GM18517 (cell line): Measurements from ENCODE around the gene KRT81.
"Not testable (repeated sequence)": the region's sequence is repeated elsewhere in the genome, so short reads cannot be mapped to it uniquely, and the experiment has no call there.

Source experiments
- ATAC-seq: cut with Tn5 transposase; IDR thresholded peaks from one replicate; pipeline ENCODE4 v1.9.1; 2021; ENCODE audit warnings: mild to moderate bottlenecking, moderate library complexity; ENCODE audit not compliant: unreplicated experiment

Gene KRT81

GRCh38 chr12:52256584-52256935 is 34.8 kb downstream of the KRT81 start:
- ATAC-seq = no peak

GRCh38 chr12:52255926-52256583 is 35.3 kb downstream of the KRT81 start:
- ATAC-seq = no peak

GRCh38 chr12:52254965-52255751 is 36.2 kb downstream of the KRT81 start:
- ATAC-seq = no peak

GRCh38 chr12:52254180-52254964 is 37.0 kb downstream of the KRT81 start:
- ATAC-seq = no peak

- no peak for ATAC-seq
Measured at GRCh38 chr12:52253391-52254179, 37.7 kb downstream of the KRT81 start.

DNA sequence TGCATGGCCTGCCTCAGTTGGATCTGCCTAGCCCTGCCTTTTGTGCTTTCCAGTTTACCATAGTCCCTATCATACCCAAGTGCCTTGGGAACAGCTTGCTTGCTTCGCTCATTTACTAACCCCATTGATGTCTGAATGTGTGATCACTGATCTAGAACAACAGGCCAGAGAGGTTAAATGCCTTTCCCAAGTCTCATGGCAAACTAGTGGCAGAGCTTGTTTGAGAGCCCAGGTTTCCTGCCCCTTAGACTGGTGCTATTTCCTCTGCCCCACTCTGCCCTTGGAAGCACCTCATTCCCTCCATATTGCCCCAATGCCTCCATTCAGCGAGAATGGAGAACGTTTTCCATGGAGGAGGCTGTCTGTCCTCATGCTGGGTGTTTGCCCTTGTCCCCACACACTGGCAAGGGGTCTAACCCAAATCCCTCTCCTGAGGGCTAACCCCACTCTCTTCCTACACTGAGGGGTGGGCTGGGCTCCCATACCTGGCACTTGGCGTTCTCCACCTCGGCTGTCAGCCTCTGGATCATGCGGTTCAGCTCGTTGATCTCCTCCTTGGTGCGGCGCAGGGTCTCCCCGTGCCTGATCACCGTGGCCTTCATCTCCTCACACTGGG is 38.5 kb downstream of the KRT81 start:
- no peak for ATAC-seq

GRCh38 chr12:52252175-52252615 is 39.1 kb downstream of the KRT81 start:
- ATAC-seq = not testable (repeated sequence)

DNA sequence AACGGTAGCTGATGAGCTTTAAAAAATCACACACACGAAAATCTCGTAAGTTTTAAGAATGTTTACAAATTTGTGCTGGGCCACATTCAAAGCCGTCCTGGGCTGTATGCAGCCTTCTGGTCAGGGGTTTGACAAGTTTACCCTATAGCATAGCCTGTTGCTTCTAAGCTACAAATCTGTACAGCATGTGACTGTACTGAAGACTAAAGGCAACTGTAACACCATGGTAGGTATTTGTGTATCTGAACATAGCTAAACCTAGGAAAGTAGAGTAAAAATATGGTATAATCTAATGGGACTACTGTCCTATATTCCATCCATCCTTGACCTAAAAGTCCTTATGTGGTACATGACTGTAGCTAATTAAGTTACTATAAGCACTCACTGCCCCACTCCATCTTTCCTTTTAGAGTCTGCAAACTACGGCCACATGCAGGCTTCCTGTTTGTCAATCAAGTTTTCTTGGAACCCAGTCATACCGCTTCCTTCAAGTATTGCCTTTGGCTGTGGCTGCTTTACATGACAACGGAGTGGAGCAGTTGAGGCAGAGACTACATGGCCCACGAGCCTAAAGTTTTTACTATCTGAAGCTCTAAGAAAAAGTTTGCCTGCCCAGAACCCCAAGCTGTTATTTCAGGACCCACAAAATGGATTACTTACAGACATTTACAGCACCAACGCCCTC is 39.8 kb downstream of the KRT81 start:
- ATAC-seq = no peak

DNA sequence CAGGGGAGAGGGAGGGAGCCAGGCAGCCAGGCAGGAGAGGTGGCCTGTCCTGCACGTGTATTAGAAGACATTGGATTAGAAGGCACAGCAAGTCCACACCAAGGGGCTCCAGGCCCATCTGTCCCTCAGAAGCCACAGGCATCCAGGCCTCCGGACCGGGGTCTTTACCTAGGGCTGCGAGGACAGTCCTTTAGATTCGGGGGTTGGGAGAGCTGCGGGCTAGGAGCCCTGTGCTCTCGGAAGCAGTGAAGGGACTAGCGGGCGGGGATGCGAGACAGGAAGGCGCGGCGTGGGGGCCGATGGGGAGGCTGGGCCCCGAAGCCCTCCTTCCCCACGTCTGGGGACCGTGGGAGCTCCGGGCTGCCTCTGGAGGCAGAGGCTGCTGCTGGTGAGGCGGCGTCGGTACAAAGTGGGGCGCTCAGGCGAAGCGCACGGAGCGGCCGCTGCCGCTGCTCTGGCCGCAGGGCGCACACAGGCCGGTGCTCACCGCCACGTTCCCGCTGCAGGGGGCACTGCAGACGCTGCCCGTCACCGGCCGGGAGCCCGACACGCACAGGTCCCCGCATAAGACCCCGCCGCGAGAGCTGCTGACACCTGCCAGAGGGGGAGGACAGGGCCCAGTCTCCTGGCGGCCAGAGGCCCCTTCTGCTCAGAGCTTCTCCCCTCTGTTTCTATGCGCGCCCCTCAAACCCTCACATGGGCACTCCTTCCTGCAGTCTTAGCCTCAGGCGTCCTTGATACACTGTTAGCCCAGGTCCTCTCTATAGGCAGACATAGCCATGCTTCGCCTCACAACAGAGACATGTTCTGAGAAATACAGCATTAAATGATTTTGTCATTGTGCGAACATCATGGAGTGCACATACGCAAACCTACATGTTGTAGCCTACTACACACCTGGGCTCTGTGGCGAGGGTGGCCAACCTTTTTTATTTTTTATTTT is 41.0 kb downstream of the KRT81 start:
- no peak for ATAC-seq

GRCh38 chr12:52249511-52250047 is 41.8 kb downstream of the KRT81 start:
- ATAC-seq = no peak

GRCh38 chr12:52248541-52249461 is 42.5 kb downstream of the KRT81 start:
- no peak for ATAC-seq

GRCh38 chr12:52247622-52248540 is 43.5 kb downstream of the KRT81 start:
- ATAC-seq = no peak

GRCh38 chr12:52246720-52247621 is 44.4 kb downstream of the KRT81 start:
- no peak for ATAC-seq

- no peak for ATAC-seq
Measured at GRCh38 chr12:52245962-52246569, 45.3 kb downstream of the KRT81 start.
